Left ventricle myocardium inferior (tissue), 1 donor: Measurements from ENCODE around the gene STOX2. TPM values are rescaled to one million over a fixed set of nuclear protein-coding genes. Genes with fewer than 3 reads are reported as not detected.
A peak's percentile ranks its signal among the peaks of the same experiment; 100 is the strongest.

Source experiments
- DNase-seq: peaks from one replicate; pipeline ENCODE4 v3.0.0-alpha.2; 2020
- H3K27ac ChIP-seq: fragments of 200-600 bp; replicated peaks from 2 replicates; pipeline ENCODE4 v1.8.0; 2021
- H3K27me3 ChIP-seq: fragments of 200-600 bp; 2 replicates; pipeline ENCODE4 v1.8.0; 2021; ENCODE audit warnings: low read depth
- H3K36me3 ChIP-seq: fragments of 200-600 bp; 2 replicates; pipeline ENCODE4 v1.8.0; 2021
- H3K4me1 ChIP-seq: fragments of 200-600 bp; 2 replicates; pipeline ENCODE4 v1.8.0; 2021
- H3K4me3 ChIP-seq: fragments of 200-600 bp; 2 replicates; pipeline ENCODE4 v1.8.0; 2021; ENCODE audit warnings: mild to moderate bottlenecking, moderate library complexity
- H3K9me3 ChIP-seq: fragments of 200-600 bp; replicated peaks from 2 replicates; pipeline ENCODE4 v1.8.0; 2021
- CTCF ChIP-seq: fragments of 200-600 bp; IDR thresholded peaks from 2 replicates; pipeline ENCODE4 v1.8.0; 2021; ENCODE audit warnings: antibody characterized with exemption, mild to moderate bottlenecking, borderline replicate concordance
- intact Hi-C: fragments of 100-400 bp; cut with micrococcal nuclease; formaldehyde crosslinking; loops from one replicate; pipeline ENCODE4 v1.11.0; 2022
- total RNA-seq: library from RNA; stranded (reverse); fragmentation: NEBNext Ultra II Directional; extraction: Animal tissue kit (Norgen Biotek cat#: 25700); gene quantifications from one replicate; pipeline ENCODE4 v1.2.1, GENCODE V29; 2021
- donor health status: DM: no; HTN: yes; CAD: no; lungs with severe emphysema.

STOX2 gene
- total RNA-seq, 1 donor from 2014 or later: 12.2 TPM

- Histone ChIP-seq H3K27me3 (no peaks in the 10 kb centered on the region), H3K4me1 (peaks cover 30% of the 10 kb centered on the region), H3K4me3 (no peak overlapping the region), H3K36me3 (no peaks in the 10 kb centered on the region), H3K9me3 (no peaks in the 10 kb centered on the region), H3K27ac (no peak overlapping the region)
- intact Hi-C loops: no loop called here
- no peak for DNase-seq
- TF ChIP-seq CTCF: no peak
These were observed 10.9 kb downstream of the STOX2 start for GRCh38 chr4:183915976-183916375.

GRCh38 chr4:183918696-183919095, 13.6 kb downstream of the STOX2 start:
- Histone ChIP-seq H3K27me3 (no peaks in the 10 kb centered on the region), H3K27ac (no peak overlapping the region), H3K4me1 (peaks cover 24% of the 10 kb centered on the region), H3K36me3 (no peaks in the 10 kb centered on the region), H3K4me3 (no peak overlapping the region), H3K9me3 (no peaks in the 10 kb centered on the region)
- intact Hi-C loops: no loop called here
- no peak for TF ChIP-seq CTCF
- DNase-seq: no peak

GRCh38 chr4:183919141-183919540, 14.0 kb downstream of the STOX2 start:
- DNase-seq: peak; percentile 54
- TF ChIP-seq CTCF: no peak

GRCh38 chr4:183920512-183920911, 15.4 kb downstream of the STOX2 start:
- TF ChIP-seq CTCF: no peak
- intact Hi-C loops: no loop called here

More at GRCh38 chr4:183919141-183919540, 14.0 kb downstream of the STOX2 start:
- intact Hi-C loops: no loop called here
- peaks cover 26% of the 10 kb centered on the region for H3K4me1 ChIP-seq
- H3K4me3 ChIP-seq: no peak overlapping the region
- no peaks in the 10 kb centered on the region for H3K27me3 ChIP-seq
- no peak overlapping the region for H3K27ac ChIP-seq
- H3K36me3 ChIP-seq: no peaks in the 10 kb centered on the region
- no peaks in the 10 kb centered on the region for H3K9me3 ChIP-seq

GRCh38 chr4:183921335-183921734, 16.2 kb downstream of the STOX2 start:
- Histone ChIP-seq H3K4me3 (no peak overlapping the region), H3K4me1 (peaks cover 34% of the 10 kb centered on the region), H3K27me3 (no peaks in the 10 kb centered on the region), H3K27ac (no peak overlapping the region), H3K36me3 (no peaks in the 10 kb centered on the region), H3K9me3 (no peaks in the 10 kb centered on the region)
- no peak for TF ChIP-seq CTCF
- DNase-seq: no peak
- intact Hi-C loops: no loop called here

More at GRCh38 chr4:183920512-183920911, 15.4 kb downstream of the STOX2 start:
- Histone ChIP-seq H3K36me3 (no peaks in the 10 kb centered on the region), H3K4me1 (peaks cover 34% of the 10 kb centered on the region), H3K27ac (no peak overlapping the region), H3K4me3 (no peak overlapping the region), H3K27me3 (no peaks in the 10 kb centered on the region), H3K9me3 (no peaks in the 10 kb centered on the region)
- DNase-seq: no peak
